Measurements from ENCODE around the gene CHST12. TPM values are rescaled to one million over a fixed set of nuclear protein-coding genes. Genes with fewer than 3 reads are reported as not detected.

Gene CHST12
- total RNA-seq, 1 donor from 2014 or later = 18.5 TPM

- no peaks in the 10 kb centered on the region for H3K36me3 ChIP-seq (ENCODE audit: insufficient read depth, low read length)
- no peak overlapping the region for H3K9ac ChIP-seq (ENCODE audit: low read length)
- TF ChIP-seq EZH2 (IDR thresholded peaks at IDR 0.05; ENCODE audit: insufficient read depth, low read length) = no peak
- TF ChIP-seq, protein P1, sequence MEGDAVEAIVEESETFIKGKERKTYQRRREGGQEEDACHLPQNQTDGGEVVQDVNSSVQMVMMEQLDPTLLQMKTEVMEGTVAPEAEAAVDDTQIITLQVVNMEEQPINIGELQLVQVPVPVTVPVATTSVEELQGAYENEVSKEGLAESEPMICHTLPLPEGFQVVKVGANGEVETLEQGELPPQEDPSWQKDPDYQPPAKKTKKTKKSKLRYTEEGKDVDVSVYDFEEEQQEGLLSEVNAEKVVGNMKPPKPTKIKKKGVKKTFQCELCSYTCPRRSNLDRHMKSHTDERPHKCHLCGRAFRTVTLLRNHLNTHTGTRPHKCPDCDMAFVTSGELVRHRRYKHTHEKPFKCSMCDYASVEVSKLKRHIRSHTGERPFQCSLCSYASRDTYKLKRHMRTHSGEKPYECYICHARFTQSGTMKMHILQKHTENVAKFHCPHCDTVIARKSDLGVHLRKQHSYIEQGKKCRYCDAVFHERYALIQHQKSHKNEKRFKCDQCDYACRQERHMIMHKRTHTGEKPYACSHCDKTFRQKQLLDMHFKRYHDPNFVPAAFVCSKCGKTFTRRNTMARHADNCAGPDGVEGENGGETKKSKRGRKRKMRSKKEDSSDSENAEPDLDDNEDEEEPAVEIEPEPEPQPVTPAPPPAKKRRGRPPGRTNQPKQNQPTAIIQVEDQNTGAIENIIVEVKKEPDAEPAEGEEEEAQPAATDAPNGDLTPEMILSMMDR (IDR thresholded peaks at IDR 0.05; ENCODE audit: insufficient read depth, low read depth, low read length) = no peak
- H3K9me3 ChIP-seq (ENCODE audit: insufficient read depth, low read depth, low read length) = no peaks in the 10 kb centered on the region
- no peak overlapping the region for H3K27ac ChIP-seq (ENCODE audit: low read depth, low read length)
- H3K4me2 ChIP-seq (ENCODE audit: low read length) = no peak overlapping the region
- no peaks in the 10 kb centered on the region for H3K27me3 ChIP-seq (ENCODE audit: insufficient read depth, low read length)
- peaks cover 46% of the 10 kb centered on the region for H4K20me1 ChIP-seq (ENCODE audit: insufficient read depth, low read length)
- no peak for DNase-seq (ENCODE audit: low read depth)
- Mint-ChIP-seq H3K27me3 (ENCODE audit: low read depth, unreplicated experiment) (no peaks in the 10 kb centered on the region), H3K9me3 (ENCODE audit: unreplicated experiment) (no peaks in the 10 kb centered on the region), H3K4me1 (ENCODE audit: low read depth, unreplicated experiment) (peaks cover 29% of the 10 kb centered on the region), H3K27ac (ENCODE audit: unreplicated experiment) (no peak overlapping the region), H3K4me3 (ENCODE audit: unreplicated experiment) (peak overlapping the region; percentile 84), H3K36me3 (ENCODE audit: low read depth, unreplicated experiment) (no peaks in the 10 kb centered on the region)
- H2AFZ ChIP-seq (ENCODE audit: low read depth, low read length) = no peak overlapping the region
- FAIRE-seq = no peak
- peaks cover 11% of the 10 kb centered on the region for H3K4me1 ChIP-seq (ENCODE audit: insufficient read depth, low read length)
- no peak overlapping the region for H3K4me3 ChIP-seq (ENCODE audit: insufficient read depth, low read depth, low read length)
- H3K79me2 ChIP-seq (ENCODE audit: insufficient read depth, low read length) = peaks cover 27% of the 10 kb centered on the region
These were observed 2.4 kb downstream of the CHST12 start for GRCh38 chr7:2405601-2406345.

- H3K27ac Mint-ChIP-seq (ENCODE audit: unreplicated experiment) = peak overlapping the region; percentile 48
- no peak overlapping the region for H2AFZ ChIP-seq (ENCODE audit: low read depth, low read length)
These were observed 6.5 kb downstream of the CHST12 start for GRCh38 chr7:2409745-2410414.

More at GRCh38 chr7:2409745-2410414, 6.5 kb downstream of the CHST12 start:
- Histone ChIP-seq H4K20me1 (ENCODE audit: insufficient read depth, low read length) (peaks cover 60% of the 10 kb centered on the region), H3K9me3 (ENCODE audit: insufficient read depth, low read depth, low read length) (no peaks in the 10 kb centered on the region), H3K79me2 (ENCODE audit: insufficient read depth, low read length) (peaks cover 18% of the 10 kb centered on the region), H3K36me3 (ENCODE audit: insufficient read depth, low read length) (no peaks in the 10 kb centered on the region), H3K4me2 (ENCODE audit: low read length) (no peak overlapping the region), H3K9ac (ENCODE audit: low read length) (no peak overlapping the region), H3K4me3 (ENCODE audit: insufficient read depth, low read depth, low read length) (no peak overlapping the region), H3K27me3 (ENCODE audit: insufficient read depth, low read length) (no peaks in the 10 kb centered on the region), H3K27ac (ENCODE audit: low read depth, low read length) (no peak overlapping the region), H3K4me1 (ENCODE audit: insufficient read depth, low read length) (peaks cover 9% of the 10 kb centered on the region)
- FAIRE-seq = no peak
- Mint-ChIP-seq H3K4me1 (ENCODE audit: low read depth, unreplicated experiment) (peaks cover 20% of the 10 kb centered on the region), H3K27me3 (ENCODE audit: low read depth, unreplicated experiment) (no peaks in the 10 kb centered on the region), H3K4me3 (ENCODE audit: unreplicated experiment) (no peak overlapping the region), H3K36me3 (ENCODE audit: low read depth, unreplicated experiment) (no peaks in the 10 kb centered on the region), H3K9me3 (ENCODE audit: unreplicated experiment) (no peaks in the 10 kb centered on the region)
- no peak for TF ChIP-seq EZH2 (IDR thresholded peaks at IDR 0.05; ENCODE audit: insufficient read depth, low read length)
- TF ChIP-seq, protein P1 (IDR thresholded peaks at IDR 0.05; ENCODE audit: insufficient read depth, low read depth, low read length) = no peak
- DNase-seq (ENCODE audit: low read depth) = no peak

All from astrocyte (in vitro differentiated cells and primary cell).